NCI-H1105 (cell line): ENCODE results near the gene CYP2D6.
A peak's percentile ranks its signal among the peaks of the same experiment; 100 is the strongest.
"Not testable (repeated sequence)": the region's sequence is repeated elsewhere in the genome, so short reads cannot be mapped to it uniquely, and the experiment has no call there.

Experiments
- DNase-seq: peaks from one replicate; lab custom pipeline; 2025; lab: John Stamatoyannopoulos, UW

The CYP2D6 gene

GRCh38 chr22:42130639-42131431 is at the start of gene CYP2D6:
CYP2D6 (minus strand) TSS chr22:42130810; CDS start chr22:42130791, 19 bp downstream.
- DNase-seq: not testable (repeated sequence)

DNA sequence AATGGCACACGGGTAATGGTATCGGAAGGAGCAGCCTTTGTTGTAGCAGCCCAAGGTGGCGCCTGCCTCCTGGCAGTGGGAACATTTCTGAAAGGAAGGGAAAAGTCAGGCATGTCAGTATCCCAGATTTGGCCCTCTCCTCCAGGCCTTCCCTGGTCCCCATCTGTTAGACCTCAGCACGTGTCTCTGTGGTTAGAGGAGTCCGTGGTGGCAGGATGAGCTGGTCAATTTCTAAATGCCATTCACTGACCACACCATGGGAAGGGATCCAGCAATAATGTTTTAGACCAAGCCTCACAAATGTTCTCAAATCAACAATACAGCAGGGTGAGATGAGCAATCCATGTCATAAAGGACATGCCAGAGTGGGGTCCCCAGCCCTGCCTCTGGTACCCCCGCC is 49.0 kb upstream of the CYP2D6 start:
- no peak for DNase-seq

- DNase-seq: no peak
Observed at GRCh38 chr22:42178910-42179519, 48.4 kb upstream of the CYP2D6 start.

GRCh38 chr22:42177891-42178336 is 47.3 kb upstream of the CYP2D6 start:
- DNase-seq: no peak

- DNase-seq: no peak
Observed at GRCh38 chr22:42176255-42176915, 45.8 kb upstream of the CYP2D6 start.

GRCh38 chr22:42174062-42174461 is 43.5 kb upstream of the CYP2D6 start:
- no peak for DNase-seq

- DNase-seq: no peak
Observed at GRCh38 chr22:42173183-42173926, 42.7 kb upstream of the CYP2D6 start.

DNA sequence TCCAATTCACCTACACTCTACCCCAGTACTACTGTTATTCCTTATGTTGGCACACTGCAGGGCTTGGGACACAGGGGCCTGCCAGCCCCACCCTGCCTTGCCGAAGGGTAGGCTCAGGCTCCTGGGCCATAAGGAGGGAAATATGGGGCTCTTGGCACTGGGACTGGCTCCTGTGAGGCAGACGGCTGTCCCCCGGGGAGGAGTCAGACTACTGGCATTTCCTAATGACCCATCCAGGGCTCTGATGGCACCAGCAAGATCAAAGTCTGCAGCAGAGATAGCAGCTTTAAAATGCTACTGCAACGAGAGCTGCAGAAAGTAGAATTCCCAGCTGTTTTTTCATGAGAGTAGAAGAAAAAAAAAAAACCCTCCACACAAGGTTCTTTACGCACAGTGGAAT is 42.2 kb upstream of the CYP2D6 start:
- DNase-seq: no peak

- no peak for DNase-seq
Observed at GRCh38 chr22:42171946-42172719, 41.5 kb upstream of the CYP2D6 start.

- DNase-seq: no peak
Observed at GRCh38 chr22:42171417-42171816, 40.8 kb upstream of the CYP2D6 start.

GRCh38 chr22:42170946-42171345 is 40.3 kb upstream of the CYP2D6 start:
- no peak for DNase-seq

GRCh38 chr22:42169055-42169469 is 38.5 kb upstream of the CYP2D6 start:
- peak; percentile 32 for DNase-seq

GRCh38 chr22:42168476-42168875 is 37.9 kb upstream of the CYP2D6 start:
- DNase-seq: no peak

DNA sequence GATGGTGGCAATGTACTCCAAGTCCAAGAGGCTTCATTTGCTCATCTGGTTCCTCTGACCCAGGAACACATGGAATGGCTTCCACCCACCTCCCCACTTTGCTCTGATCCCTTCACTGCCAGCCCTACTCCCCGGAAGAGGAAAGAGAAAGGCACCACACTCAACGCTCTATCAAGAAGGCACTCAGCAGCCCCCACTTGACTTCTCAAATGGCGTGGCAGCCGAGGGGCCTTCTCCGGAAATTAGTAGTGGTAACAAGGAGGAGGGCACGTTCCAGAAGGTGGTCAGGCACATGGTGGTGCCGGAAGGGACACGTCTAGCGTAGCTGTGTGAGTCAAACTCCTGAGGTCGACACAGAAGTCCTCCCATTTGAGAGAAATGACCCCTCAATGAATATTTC is 36.5 kb upstream of the CYP2D6 start:
- no peak for DNase-seq

DNA sequence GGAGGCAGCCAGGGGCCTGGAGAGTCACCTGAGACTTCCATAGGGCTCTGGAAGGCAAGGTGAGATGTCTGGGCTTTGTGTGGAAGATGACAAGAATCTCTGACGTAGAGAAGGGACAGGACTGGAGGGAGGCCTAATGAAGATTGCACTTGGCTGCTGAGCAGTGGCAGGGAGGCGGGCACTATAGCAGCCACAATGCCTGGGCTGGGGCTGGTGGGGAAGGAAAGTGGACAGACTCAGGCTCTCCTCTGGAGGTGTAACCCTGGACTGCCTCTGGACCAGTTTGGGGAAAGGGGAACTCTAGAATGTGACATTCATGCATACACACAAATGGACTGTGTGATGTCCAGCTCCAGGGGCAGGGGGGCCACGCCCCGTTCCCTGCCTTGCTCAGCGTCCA is 34.3 kb upstream of the CYP2D6 start:
- DNase-seq: no peak

- no peak for DNase-seq
Observed at GRCh38 chr22:42163515-42163914, 32.9 kb upstream of the CYP2D6 start.

- DNase-seq: no peak
Observed at GRCh38 chr22:42162728-42163489, 32.3 kb upstream of the CYP2D6 start.

GRCh38 chr22:42160830-42161696 is 30.5 kb upstream of the CYP2D6 start:
- DNase-seq: no peak

DNA sequence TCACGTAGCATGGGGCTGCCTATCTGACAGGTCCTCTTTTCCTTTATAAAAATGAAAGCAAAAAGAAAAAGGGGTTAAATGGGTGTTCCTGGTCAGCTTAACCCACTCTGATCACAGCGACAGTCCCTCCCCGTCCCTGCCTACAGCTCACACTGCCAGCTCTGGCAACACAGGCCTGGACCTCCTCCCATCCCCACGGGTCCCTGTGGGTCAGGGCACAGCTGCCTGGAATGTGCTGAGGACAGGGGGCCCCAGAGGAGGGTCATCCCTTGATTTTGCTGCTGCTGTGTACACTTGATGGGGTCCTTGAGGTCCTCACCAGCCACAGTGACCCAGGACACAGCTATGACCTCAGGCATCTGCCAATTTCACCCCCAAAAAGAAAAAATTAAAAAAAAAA is 29.6 kb upstream of the CYP2D6 start:
- DNase-seq: no peak
